Measurements from ENCODE around the gene NDUFB10.
"Not testable (repeated sequence)": the region's sequence is repeated elsewhere in the genome, so short reads cannot be mapped to it uniquely, and the experiment has no call there.

NDUFB10 gene

GRCh38 chr16:1959269-1960039 lies at the start of gene NDUFB10:
Gene NDUFB10, plus strand, starts transcription at chr16:1959538. Its CDS starts 87 bp downstream, at chr16:1959625.
- peak; percentile 92 for DNase-seq

DNA sequence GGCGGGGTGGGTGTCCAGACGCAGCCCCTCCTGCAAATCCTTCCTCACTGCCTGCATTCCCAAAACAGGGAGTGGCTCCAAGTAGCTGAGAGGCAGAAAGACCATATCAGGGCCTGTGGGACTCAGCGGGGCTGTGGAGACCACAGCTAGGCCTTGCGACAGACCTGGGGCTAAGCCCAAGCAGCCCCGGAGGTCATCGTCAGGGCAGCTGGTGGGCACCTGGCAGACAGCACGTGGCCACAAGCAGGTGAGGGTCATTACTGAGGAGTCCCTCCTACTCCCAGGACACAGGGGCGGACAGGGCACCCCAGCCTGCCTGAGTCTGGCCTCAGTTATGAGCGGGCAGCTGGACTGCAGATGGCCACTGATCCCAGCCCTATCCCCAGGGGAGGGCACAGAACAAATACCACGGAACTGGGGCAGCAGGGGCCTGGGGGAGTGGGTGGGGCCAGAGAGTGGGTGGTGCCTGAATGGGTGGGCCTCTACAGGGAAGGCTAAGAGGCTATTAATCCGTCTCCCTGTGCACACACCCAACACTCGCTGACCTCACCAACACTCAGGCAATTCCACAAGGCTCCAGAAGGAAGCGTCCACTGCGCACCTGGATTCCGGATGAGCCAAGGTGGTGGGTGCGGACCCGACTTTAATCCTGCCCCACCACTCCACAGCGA lies 49.6 kb upstream of the NDUFB10 start:
- no peak for DNase-seq

- DNase-seq, result no peak
These were observed 47.7 kb upstream of the NDUFB10 start for GRCh38 chr16:1911467-1912214.

GRCh38 chr16:1912215-1912543 lies 47.2 kb upstream of the NDUFB10 start:
- DNase-seq, result no peak

DNA sequence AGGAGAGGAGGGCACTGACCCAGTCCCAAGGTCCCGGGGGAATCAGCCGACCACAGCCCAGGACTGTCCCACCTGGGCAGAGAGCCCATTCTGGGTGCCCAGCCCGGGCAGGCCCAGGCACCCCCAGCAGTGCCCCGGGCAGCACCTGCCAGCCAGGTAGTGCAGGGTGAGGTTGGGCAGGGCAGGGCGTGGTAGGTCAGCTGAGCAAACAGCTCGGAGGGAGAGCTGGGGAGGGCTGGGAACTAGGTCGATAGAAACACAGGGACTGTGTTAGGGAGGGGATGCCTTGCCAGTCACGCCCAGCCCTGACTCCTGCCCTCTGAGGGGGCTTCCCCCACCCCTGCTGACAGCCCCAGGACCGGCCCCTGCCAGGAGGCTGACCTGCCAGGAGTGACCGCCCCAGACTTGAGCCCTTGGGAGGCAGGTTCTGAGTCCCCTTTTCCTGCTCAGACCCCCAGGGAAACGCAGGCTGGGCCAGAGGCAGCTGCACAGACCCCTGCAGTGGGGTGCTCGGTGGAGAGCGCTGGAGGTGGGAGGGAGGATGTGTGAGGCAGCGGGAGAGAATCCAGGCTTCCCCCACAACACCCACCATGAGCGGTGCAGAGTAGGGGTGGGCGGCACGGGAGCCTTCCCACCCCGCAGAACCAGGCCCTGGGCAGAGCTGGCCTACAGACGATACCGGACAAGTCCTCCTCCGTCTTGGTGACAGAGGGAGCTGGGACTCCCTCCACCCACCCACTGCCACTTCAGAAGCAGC lies 45.8 kb upstream of the NDUFB10 start:
- no peak for DNase-seq

DNA sequence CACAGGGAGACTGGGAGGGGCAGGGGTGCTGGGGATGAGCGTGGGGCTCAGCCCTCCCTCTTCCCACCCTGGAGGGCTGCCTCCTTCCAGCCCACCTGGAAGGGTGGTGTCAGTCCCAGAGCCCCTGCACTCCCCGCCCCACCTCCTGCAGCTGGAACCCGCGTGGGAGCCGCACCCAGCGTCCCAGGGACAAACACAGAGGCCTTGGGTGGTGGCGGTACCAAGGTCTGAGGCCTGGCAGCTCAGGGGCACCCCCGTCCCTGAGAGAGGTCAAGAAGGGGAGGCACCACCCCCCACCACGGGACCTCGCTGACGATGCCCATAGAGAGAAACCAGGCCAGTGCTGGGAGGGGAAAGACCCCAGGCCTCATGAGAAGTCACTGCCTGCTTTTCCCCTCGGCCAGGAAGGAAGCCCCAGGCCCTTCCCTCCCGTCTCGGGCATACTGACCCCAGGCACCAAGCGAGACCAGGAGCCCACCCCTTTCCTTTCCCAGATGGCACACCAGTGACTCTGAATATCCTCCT lies 45.2 kb upstream of the NDUFB10 start:
- DNase-seq, result no peak

GRCh38 chr16:1914988-1915387 lies 44.4 kb upstream of the NDUFB10 start:
- DNase-seq, result no peak

DNA sequence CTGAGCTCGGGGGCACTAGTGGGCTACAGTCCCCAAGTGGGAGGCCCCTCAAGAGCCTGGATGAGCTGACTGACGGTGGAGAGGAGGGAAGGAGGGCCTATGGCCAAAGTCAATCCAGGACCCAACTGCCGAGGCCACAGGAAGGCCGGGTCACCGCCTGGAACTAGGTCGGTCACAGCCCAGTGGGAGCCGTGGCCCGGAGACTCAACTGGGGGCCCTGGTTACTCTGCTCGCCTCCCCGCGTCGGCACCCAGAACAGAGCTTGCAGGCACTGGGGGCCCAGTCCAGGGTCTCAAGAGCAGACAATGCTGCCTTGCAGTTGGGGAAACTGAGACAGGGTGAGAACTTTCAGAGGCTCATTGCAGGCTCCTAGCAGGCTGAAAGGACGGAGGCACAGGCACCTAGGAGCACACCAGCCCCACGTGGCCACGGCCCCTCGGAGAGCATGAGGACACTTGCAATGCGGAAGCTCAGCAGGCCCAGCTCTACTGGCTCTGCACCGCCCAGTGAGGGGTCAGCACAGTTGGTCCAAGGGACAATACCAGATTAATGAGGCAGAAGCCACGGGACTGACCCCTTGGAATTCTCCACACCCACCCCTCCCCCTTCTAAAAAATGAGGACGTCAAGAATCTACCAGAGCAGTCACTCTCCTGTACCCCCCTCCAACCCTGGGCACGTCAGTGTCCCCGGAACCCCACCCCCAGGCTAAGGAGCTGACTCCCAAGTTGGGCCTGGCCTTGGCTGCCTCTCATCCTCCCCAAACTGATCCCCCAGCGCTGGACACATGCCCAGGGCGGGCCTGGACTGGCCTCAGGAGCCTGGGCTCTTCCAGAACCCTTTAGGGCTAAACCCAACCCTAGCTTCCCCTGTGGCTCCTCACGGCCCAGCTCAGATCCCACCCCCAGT lies 43.4 kb upstream of the NDUFB10 start:
- no peak for DNase-seq

- no peak for DNase-seq
These were observed 42.7 kb upstream of the NDUFB10 start for GRCh38 chr16:1916640-1916990.

- DNase-seq, result no peak
These were observed 42.2 kb upstream of the NDUFB10 start for GRCh38 chr16:1917056-1917664.

DNA sequence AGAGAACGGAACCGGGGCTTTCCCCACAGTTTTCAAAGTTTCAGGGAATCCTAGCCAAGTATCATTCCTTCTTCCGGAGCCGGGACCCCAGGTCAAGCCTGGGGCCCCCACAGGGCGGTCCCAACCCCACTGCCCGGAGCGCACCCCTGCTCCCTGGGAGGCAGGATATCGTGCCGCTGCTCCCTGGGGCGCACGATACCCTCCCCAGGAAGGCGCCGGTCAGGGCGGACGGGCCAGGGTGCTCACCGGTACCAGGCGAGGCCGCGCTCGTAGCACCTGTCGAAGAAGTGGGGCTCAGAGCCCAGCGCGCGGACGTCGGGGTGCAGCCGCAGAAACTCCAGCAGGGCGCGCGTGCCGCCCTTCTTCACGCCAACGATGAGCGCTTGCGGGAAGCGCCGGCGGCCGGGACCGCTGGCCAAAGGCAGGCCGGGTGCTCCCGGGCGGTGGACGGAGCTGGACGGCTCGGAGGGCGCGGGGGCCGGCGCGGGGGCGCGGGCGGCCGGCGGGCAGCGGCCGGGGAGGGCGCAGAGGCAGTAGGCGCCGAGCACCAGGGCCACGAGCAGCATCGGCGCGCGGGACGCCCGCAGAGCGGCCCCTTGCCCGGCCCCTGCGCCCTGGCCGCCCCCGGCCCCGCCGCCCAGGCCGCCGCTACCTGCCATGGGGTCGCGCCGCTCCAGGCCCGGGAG lies 41.5 kb upstream of the NDUFB10 start:
- DNase-seq, result no peak

DNA sequence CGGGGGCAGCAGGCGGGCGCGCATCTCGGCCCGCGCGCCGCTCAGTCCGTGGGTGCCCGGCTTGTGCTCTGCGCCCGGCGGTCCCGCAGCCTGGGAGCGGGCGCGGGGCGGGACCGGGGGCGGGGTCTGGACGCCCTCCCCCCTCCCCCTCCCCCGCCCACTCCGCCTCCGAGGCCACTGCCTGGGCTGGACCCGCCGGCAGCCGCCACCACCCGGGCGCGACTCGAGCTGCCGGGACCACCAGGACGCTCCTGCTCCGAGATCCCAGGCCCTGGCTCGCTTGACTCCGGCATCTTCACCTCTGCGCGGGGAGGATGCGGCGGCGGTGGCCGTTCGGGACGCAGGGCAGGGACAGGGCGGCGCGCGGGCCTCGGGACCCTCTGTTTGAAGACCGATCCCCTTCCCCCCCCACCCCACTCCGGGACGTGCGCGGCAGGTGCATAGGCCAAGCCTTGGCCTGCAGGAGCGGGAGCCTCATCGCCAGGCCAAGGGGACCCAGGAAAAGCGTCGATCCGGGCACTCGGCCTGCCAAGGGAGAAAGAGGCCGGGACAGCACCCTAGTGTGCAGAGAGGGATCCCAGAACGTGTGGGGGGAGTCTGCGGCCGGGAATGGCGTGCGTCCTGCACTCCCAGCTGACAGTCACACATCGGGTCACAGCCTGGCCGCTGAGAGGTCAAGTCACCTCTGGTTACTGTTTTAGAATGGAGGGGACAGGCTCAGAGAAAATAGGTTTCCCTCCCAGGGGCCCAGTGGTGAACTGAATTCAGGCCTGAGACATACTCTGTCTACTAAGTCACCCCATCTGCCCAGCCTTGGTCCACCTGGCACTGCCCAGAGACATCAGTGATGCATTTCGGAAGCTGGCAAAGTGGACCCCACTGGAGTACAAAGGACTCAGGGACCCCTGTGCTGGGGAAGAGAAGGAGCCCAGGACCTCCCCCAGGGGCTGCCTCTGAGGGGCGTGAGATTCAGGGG lies 40.7 kb upstream of the NDUFB10 start, which contains the start of gene HS3ST6:
HS3ST6 (minus strand) TSS at position 65 of the 976 bp plus-strand sequence. CDS start 92 bp downstream, outside the sequence.
- DNase-seq, result no peak

DNA sequence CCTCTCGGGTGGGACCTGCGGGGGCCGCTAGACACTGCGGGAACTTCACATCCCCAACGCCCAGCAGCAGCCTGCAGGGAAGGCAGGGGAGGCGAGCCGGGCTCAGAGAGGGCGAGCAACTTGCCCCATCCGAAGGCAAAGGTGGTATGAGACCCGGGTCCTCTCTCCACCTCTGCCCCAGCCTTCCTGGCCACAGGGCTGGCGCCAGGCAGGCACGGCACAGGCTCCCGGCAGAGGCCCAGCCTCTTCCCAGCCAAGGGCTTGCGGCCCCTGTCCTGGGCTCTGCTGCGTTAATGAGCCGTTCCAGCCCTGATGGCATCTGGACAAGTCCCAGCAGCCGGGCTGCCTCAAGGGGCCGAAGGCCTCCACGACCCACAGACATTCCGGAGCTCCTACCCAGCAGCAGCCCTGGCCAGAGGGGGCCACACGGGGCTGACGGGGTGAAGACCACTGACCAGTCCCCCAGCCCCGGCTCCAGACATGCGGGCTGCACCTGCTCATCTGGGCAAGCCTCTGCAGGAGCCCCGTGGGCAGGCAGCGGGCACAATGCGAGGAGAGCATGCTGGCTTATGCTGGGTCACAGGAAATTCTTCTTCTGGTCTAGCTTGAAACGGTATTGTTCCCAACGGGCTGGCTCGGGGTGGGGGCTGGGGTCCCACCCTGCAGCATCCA lies 39.9 kb upstream of the NDUFB10 start:
- DNase-seq, result no peak

DNA sequence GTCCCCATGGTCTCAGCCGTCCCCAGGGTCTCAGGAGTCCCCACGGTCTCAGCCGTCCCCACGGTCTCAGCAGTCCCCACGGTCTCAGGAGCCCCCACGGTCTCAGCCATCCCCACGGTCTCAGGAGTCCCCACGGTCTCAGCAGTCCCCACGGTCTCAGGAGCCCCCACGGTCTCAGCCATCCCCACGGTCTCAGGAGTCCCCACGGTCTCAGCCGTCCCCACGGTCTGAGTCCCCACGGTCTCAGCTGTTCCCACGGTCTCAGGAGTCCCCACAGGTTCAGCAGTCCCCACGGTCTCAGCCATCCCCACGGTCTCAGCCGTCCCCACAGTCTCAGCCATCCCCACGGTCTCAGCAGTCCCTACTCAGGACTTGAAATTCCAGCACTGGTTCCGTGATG lies 39.2 kb upstream of the NDUFB10 start:
- not testable (repeated sequence) for DNase-seq

DNA sequence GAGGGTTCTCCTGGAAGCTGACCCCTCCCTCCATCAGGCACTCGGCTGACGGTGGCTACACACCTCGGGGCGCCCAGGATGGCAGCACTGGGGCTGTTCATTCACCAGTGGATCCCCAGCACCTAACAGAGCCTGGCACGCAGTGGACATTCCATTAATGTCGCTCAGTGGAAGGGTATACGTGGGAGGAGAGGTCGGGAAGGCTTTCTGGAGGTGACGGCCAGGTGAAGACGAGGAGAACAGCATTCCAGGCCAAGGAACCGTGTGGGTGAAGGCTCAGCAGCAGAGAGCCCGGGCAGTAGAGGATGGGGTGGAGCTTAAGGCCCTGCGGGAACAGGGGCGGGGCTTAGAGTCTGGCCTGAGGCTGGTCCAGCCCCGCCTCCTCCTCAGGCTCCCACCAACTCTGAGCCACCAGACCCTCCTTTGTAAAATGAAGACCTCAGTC lies 38.6 kb upstream of the NDUFB10 start:
- DNase-seq, result no peak

- DNase-seq, result no peak
These were observed 37.0 kb upstream of the NDUFB10 start for GRCh38 chr16:1922357-1922756.

GRCh38 chr16:1923299-1924034 lies 35.9 kb upstream of the NDUFB10 start:
- peak; percentile 62 for DNase-seq

DNA sequence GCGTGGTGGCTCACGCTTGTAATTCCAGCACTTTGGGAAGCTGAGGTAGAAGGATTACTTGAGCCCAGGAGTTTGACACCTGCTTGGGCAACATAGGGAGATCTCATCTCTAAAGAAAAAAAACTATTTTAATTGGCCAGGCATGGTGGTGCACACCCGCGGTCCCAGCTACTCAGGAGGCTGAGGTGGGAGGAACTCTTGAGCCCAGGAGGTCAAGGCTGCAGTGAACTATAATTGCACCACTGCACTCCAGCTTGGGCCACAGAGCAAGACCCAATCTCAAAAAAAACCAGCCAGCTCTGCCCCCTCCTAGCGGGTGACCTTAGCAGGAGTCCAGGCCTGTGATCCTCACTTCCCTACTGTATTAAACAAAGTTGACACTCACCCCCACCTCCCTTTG lies 35.2 kb upstream of the NDUFB10 start:
- DNase-seq, result no peak

All from left hindlimb (tissue), 1 donor.